GM23248 (cell line): ENCODE results near the gene PPP1R13B.
"Not testable (repeated sequence)": the region's sequence is repeated elsewhere in the genome, so short reads cannot be mapped to it uniquely, and the experiment has no call there.

Source experiments
- EZH2 ChIP-seq: fragments of 200-600 bp; sonication (generic); IDR thresholded peaks from 2 replicates; pipeline ENCODE4 v1.6.1; 2018; ENCODE audit warnings: antibody characterized with exemption, mild to moderate bottlenecking; ENCODE audit not compliant: insufficient read depth, poor library complexity, severe bottlenecking
- EZH2phosphoT487 ChIP-seq: fragments of 200-600 bp; sonication (generic); IDR thresholded peaks from 2 replicates; pipeline ENCODE4 v1.6.1; 2018; ENCODE audit warnings: antibody characterized with exemption, moderate library complexity, mild to moderate bottlenecking, low read depth; ENCODE audit not compliant: insufficient read depth

DNA sequence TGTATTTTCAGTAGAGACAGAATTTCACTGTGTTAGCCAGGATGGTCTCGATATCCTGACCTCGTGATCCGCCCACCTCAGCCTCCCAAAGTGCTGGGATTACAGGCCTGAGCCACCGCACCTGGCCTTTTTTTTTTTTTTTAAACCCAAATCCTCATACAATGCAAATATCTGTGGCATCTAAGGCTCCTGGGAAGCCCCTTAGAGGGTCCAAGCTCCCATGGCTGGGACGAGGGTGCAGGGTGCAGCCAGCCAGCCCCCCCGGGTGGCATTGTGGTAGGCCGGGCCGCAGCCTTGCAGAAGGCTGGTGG is 41.6 kb upstream of the PPP1R13B start:
- TF ChIP-seq EZH2, EZH2phosphoT487: not testable (repeated sequence)
